OCI-LY3 (cell line): ENCODE measurements around the gene CRB1.

Experiments
- EZH2phosphoT487 ChIP-seq: fragments of 200-600 bp; shearing (Covaris generic); IDR thresholded peaks from 2 replicates; pipeline ENCODE4 v1.6.1; 2018; ENCODE audit warnings: antibody characterized with exemption, mixed run types, low read depth
- TF ChIP-seq, protein P1 (sequence below): fragments of 200-600, 300-600 bp; sonication (generic); IDR thresholded peaks from 2 replicates; pipeline ENCODE4 v1.5.1; 2014; ENCODE audit warnings: antibody characterized with exemption, low read length, low read depth

DNA sequence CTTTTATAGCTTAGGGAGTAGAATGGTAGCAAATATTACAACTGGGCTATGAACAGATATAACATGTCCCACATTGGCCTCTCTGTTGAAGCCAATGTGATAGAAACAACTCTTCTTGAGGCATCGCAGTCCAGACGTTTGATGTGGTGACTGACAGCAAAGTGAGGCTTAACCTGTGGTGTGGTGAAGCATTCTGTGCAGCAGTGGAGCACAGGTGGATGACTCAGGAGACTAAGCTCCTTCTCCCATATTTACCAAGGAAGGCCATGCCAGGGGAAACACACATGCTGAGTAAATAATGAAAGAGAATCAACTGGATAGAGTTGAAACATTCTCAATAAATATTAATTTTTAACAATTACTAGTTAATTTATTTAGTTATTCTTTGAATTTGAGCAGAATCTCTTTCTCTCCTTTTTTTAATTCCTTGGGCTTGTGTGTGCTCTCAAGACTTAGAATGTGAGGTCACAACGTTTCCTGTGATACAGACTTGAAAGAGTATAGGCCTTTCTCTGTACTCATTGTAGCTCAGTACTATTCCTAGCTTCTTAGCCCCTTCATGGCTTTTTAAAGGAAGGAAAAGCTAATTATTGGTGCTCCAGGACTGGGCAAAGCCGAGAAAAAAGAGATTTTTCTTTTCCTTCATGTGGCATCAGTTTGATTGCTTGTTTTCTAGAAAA is 17.6 kb downstream of the CRB1 start:
- TF ChIP-seq, protein P1, sequence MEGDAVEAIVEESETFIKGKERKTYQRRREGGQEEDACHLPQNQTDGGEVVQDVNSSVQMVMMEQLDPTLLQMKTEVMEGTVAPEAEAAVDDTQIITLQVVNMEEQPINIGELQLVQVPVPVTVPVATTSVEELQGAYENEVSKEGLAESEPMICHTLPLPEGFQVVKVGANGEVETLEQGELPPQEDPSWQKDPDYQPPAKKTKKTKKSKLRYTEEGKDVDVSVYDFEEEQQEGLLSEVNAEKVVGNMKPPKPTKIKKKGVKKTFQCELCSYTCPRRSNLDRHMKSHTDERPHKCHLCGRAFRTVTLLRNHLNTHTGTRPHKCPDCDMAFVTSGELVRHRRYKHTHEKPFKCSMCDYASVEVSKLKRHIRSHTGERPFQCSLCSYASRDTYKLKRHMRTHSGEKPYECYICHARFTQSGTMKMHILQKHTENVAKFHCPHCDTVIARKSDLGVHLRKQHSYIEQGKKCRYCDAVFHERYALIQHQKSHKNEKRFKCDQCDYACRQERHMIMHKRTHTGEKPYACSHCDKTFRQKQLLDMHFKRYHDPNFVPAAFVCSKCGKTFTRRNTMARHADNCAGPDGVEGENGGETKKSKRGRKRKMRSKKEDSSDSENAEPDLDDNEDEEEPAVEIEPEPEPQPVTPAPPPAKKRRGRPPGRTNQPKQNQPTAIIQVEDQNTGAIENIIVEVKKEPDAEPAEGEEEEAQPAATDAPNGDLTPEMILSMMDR, result no peak
- no peak for TF ChIP-seq EZH2phosphoT487
